GM10847 (cell line): Measurements from ENCODE around the gene ZFPL1.
A peak's percentile ranks its signal among the peaks of the same experiment; 100 is the strongest.

Experiments used
- POLR2A ChIP-seq: IDR thresholded peaks from 2 replicates; pipeline ENCODE4 v1.6.1; 2011; ENCODE audit not compliant: insufficient read length; ENCODE audit errors: extremely low read depth

The ZFPL1 gene

GRCh38 chr11:65104628-65105027, 20.6 kb downstream of the ZFPL1 start:
- no peak for TF ChIP-seq POLR2A

- TF ChIP-seq POLR2A: no peak
These were observed 23.1 kb downstream of the ZFPL1 start for GRCh38 chr11:65107078-65107477.

- no peak for TF ChIP-seq POLR2A
These were observed 23.9 kb downstream of the ZFPL1 start for GRCh38 chr11:65107751-65108468.

DNA sequence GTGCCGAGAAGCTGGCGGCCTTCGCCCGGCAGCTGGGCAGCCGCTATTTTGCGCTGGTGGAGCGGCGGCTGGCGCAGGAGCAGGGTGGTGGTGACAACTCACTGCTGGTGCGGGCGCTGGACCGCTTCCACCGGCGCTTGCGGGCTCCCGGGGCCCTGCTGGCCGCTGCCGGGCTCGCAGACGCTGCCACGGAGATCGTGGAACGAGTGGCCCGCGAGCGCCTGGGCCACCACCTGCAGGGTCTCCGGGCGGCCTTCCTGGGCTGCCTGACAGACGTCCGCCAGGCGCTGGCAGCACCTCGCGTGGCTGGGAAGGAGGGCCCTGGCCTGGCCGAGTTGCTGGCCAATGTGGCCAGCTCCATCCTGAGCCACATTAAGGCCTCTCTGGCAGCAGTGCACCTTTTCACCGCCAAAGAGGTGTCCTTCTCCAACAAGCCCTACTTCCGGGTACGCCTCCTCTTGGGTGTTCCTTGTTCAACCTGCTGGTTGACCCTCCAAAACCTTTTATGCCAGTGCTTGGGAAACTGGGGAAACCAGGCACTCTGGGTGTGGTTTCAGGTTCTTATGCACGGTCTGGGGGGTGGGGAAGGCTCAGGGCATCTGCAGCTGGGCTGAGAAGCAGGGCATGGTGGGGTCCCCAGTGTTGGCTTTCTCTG, 24.6 kb downstream of the ZFPL1 start:
- no peak for TF ChIP-seq POLR2A

- TF ChIP-seq POLR2A: no peak
These were observed 25.5 kb downstream of the ZFPL1 start for GRCh38 chr11:65109231-65110198.

GRCh38 chr11:65110354-65110861, 26.4 kb downstream of the ZFPL1 start:
- TF ChIP-seq POLR2A: no peak

GRCh38 chr11:65111159-65111743, 27.2 kb downstream of the ZFPL1 start:
- no peak for TF ChIP-seq POLR2A

DNA sequence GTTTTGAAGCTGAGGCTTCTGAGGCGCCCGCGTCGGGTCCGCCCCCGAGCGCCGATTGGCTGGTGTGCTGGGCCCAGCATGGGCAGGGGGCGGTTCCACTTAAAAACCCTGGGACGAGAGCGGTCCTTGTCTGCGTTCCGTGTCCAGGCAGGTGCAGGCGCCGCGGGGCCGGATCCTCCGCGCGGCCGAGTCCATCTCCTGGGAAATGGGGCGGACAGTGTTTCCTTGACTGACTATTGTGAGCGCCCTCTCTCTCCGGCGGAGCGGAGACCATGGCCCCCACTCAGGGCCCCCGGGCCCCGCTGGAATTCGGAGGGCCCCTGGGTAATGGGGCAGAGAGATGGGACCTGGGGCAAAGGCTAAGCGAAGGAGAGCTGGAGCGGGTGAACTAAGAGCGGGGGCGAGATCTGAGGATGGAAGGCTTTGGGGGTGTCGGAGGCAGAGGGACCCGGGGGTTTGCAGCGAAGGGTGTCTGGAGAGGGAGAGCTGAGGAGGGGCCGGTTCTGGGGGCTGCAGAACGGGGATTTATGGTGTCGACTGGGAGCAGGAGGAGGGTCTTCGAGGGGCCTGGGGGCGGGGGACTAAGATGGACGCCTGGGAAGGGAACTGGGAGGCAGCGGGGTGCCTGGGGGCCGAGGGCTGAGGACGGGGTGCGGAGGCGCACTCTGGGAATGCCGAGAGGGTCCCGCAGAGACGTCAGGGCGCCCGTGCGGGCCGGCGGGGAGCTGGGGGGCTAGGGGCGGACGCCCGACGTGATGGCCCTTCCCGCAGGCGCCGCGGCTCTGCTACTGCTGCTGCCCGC, 27.9 kb downstream of the ZFPL1 start, which contains the start of gene TM7SF2:
TM7SF2 (plus strand) TSS at position 129 of the 802 bp plus-strand sequence; CDS start at position 273, 144 bp downstream.
- peak; percentile 97 for TF ChIP-seq POLR2A

DNA sequence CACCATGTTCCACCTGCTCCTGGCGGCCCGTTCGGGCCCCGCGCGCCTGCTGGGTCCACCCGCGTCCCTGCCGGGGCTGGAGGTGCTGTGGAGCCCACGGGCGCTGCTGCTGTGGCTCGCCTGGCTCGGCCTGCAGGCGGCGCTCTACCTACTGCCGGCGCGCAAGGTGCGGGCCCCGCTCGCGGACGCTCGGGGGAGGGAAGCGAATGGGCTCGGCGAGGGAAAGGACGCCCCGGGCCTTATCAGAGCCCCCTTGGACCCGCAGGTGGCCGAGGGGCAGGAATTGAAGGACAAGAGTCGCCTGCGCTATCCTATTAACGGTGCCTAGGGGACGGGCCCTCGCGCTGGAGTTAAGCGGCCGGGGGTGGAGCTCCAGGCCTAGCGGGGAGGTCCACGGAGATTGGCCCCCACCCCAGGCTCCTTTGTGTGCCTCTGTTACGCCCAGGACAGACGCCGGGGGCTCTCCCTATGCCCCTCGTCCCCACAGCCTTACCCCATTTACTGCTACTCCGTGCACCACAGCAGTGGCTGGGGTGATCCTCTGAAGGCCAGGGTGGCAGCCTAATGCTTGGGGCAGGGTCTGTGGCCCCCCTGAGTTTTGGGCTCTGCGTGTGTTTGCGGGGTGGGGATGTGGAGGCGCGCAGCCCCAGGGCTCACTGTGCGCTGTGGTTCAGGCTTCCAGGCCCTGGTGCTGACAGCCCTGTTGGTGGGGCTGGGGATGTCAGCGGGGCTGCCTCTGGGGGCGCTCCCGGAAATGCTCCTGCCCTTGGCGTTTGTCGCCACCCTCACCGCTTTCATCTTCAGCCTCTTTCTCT, 28.7 kb downstream of the ZFPL1 start:
- no peak for TF ChIP-seq POLR2A

DNA sequence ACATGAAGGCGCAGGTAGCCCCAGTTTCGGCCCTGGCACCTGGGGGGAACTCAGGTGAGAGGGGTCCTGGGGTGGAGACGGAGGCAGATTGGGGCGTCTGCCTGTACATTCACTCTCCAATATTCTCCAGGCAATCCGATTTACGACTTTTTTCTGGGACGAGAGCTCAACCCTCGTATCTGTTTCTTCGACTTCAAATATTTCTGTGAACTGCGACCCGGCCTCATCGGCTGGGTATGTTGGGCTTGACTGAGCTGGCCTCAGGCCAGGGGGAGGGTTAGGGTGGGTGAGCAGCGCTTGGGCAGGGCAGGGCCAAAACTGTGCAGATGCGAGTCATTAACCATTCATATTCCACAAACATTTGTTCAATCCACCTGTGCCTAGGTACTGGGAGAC, 29.3 kb downstream of the ZFPL1 start:
- no peak for TF ChIP-seq POLR2A

DNA sequence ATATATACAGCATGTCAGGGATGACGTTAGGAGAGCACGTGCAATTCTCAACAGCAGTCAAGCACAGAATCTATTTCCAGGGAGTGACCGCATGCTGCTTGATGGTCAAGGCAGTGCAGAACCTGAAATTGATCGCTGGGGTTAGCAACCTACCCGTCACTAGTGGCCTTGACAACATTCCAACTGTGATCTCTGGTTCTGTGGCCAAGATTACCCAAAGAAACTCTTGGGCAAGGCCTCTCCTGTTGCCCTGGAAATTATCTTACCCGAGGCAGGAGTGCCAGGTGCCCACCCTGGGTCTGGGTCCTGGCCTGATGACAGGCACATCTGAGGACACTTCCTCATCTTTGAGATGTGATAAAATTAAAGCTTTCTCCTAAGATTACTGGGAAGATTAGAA, 29.8 kb downstream of the ZFPL1 start:
- TF ChIP-seq POLR2A: no peak

DNA sequence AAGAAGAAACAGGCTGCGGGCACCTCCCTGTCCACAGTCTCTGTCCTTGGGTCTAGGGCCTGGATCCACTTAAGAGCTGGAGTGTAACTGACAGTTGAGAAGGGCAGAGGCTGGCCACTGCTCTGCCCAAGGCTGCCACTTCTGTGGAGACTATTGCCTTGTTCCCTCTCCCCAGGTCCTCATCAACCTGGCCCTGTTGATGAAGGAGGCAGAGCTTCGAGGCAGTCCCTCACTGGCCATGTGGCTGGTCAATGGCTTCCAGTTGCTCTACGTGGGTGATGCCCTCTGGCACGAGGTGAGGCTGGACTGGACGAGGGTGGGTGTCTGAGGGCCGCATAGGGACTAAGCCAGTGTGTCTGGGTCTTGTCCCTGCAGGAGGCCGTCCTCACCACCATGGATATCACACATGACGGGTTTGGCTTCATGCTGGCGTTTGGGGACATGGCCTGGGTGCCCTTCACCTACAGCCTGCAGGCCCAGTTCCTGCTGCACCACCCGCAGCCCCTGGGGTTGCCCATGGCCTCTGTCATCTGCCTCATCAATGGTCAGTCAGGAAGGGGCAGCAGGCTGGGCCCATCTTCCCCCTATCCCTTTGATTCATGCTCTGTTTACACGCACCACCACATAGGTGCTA, 30.6 kb downstream of the ZFPL1 start:
- no peak for TF ChIP-seq POLR2A

GRCh38 chr11:65115361-65116082, 31.5 kb downstream of the ZFPL1 start:
- TF ChIP-seq POLR2A: no peak
